Measurements from ENCODE around the gene CACNB2. TPM values are rescaled to one million over a fixed set of nuclear protein-coding genes. Genes with fewer than 3 reads are reported as not detected.
"Not testable (repeated sequence)": the region's sequence is repeated elsewhere in the genome, so short reads cannot be mapped to it uniquely, and the experiment has no call there.

Gene CACNB2
- total RNA-seq, 1 donor from 2014 or later: 13.1 TPM

- Mint-ChIP-seq H3K27ac (no peak overlapping the region), H3K4me3 (no peak overlapping the region), H3K36me3 (no peaks in the 10 kb centered on the region), H3K4me1 (peaks cover 30% of the 10 kb centered on the region), H3K27me3 (ENCODE audit: low read depth) (peaks cover 19% of the 10 kb centered on the region), H3K9me3 (no peaks in the 10 kb centered on the region)
- no peak for DNase-seq (ENCODE audit: low spot score in 2 of 2, unreplicated experiment in 2 of 2)
- no peak for TF ChIP-seq CTCF (IDR thresholded peaks at IDR 0.05; ENCODE audit: unreplicated experiment)
These were observed 4.7 kb downstream of the CACNB2 start for GRCh38 chr10:18144928-18145327.

- no peak for DNase-seq (ENCODE audit: low spot score in 2 of 2, unreplicated experiment in 2 of 2)
- H3K4me3 Mint-ChIP-seq: no peak overlapping the region
- peaks cover 17% of the 10 kb centered on the region for H3K27me3 Mint-ChIP-seq (ENCODE audit: low read depth)
- H3K4me1 Mint-ChIP-seq: peaks cover 28% of the 10 kb centered on the region
- H3K36me3 Mint-ChIP-seq: no peaks in the 10 kb centered on the region
- H3K27ac Mint-ChIP-seq: no peak overlapping the region
- no peak for TF ChIP-seq CTCF (IDR thresholded peaks at IDR 0.05; ENCODE audit: unreplicated experiment)
- no peaks in the 10 kb centered on the region for H3K9me3 Mint-ChIP-seq
These were observed 5.4 kb downstream of the CACNB2 start for GRCh38 chr10:18145652-18146051.

GRCh38 chr10:18149196-18149800 lies 9.1 kb downstream of the CACNB2 start:
- no peak for DNase-seq (ENCODE audit: low spot score in 2 of 2, unreplicated experiment in 2 of 2)
- H3K27ac Mint-ChIP-seq: no peak overlapping the region
- no peaks in the 10 kb centered on the region for H3K36me3 Mint-ChIP-seq
- H3K4me1 Mint-ChIP-seq: peaks cover 11% of the 10 kb centered on the region
- TF ChIP-seq CTCF (IDR thresholded peaks at IDR 0.05; ENCODE audit: unreplicated experiment): no peak
- H3K27me3 Mint-ChIP-seq (ENCODE audit: low read depth): no peaks in the 10 kb centered on the region
- H3K4me3 Mint-ChIP-seq: no peak overlapping the region
- H3K9me3 Mint-ChIP-seq: no peaks in the 10 kb centered on the region

- H3K27me3 Mint-ChIP-seq (ENCODE audit: low read depth): no peaks in the 10 kb centered on the region
- H3K36me3 Mint-ChIP-seq: peaks cover 2% of the 10 kb centered on the region
- H3K4me3 Mint-ChIP-seq: no peak overlapping the region
- TF ChIP-seq CTCF (IDR thresholded peaks at IDR 0.05; ENCODE audit: unreplicated experiment): no peak
- H3K9me3 Mint-ChIP-seq: no peaks in the 10 kb centered on the region
- H3K4me1 Mint-ChIP-seq: peaks cover 4% of the 10 kb centered on the region
- DNase-seq (ENCODE audit: low spot score in 2 of 2, unreplicated experiment in 2 of 2): no peak
- H3K27ac Mint-ChIP-seq: no peak overlapping the region
These were observed 11.2 kb downstream of the CACNB2 start for GRCh38 chr10:18151356-18151890.

GRCh38 chr10:18153381-18153780 lies 13.2 kb downstream of the CACNB2 start:
- H3K27ac Mint-ChIP-seq; H3K9me3 Mint-ChIP-seq; H3K4me3 Mint-ChIP-seq; H3K27me3 Mint-ChIP-seq (ENCODE audit: low read depth); H3K4me1 Mint-ChIP-seq; DNase-seq (ENCODE audit: low spot score in 2 of 2, unreplicated experiment in 2 of 2); H3K36me3 Mint-ChIP-seq: not testable (repeated sequence)

- H3K4me3 Mint-ChIP-seq: no peak overlapping the region
- no peaks in the 10 kb centered on the region for H3K27me3 Mint-ChIP-seq (ENCODE audit: low read depth)
- H3K36me3 Mint-ChIP-seq: peaks cover 2% of the 10 kb centered on the region
- peaks cover 16% of the 10 kb centered on the region for H3K4me1 Mint-ChIP-seq
- H3K9me3 Mint-ChIP-seq: no peaks in the 10 kb centered on the region
- no peak for TF ChIP-seq CTCF (IDR thresholded peaks at IDR 0.05; ENCODE audit: unreplicated experiment)
- DNase-seq (ENCODE audit: low spot score in 2 of 2, unreplicated experiment in 2 of 2): no peak
- no peak overlapping the region for H3K27ac Mint-ChIP-seq
These were observed 15.1 kb downstream of the CACNB2 start for GRCh38 chr10:18155321-18155720.

- not testable (repeated sequence) for H3K27ac Mint-ChIP-seq; H3K36me3 Mint-ChIP-seq; H3K4me3 Mint-ChIP-seq; H3K27me3 Mint-ChIP-seq (ENCODE audit: low read depth); DNase-seq (ENCODE audit: low spot score in 2 of 2, unreplicated experiment in 2 of 2); H3K9me3 Mint-ChIP-seq
- H3K4me1 Mint-ChIP-seq: peaks cover 21% of the 10 kb centered on the region
These were observed 16.6 kb downstream of the CACNB2 start for GRCh38 chr10:18156797-18157196.

Data from mesothelial cell of epicardium (in vitro differentiated cells).